ENCODE measurements around the gene FKBP7. TPM values are rescaled to one million over a fixed set of nuclear protein-coding genes. Genes with fewer than 3 reads are reported as not detected.

Gene FKBP7
- total RNA-seq, 4 donors from 2014 or later: 7.3 to 21.9 (median 12.6) TPM

DNA sequence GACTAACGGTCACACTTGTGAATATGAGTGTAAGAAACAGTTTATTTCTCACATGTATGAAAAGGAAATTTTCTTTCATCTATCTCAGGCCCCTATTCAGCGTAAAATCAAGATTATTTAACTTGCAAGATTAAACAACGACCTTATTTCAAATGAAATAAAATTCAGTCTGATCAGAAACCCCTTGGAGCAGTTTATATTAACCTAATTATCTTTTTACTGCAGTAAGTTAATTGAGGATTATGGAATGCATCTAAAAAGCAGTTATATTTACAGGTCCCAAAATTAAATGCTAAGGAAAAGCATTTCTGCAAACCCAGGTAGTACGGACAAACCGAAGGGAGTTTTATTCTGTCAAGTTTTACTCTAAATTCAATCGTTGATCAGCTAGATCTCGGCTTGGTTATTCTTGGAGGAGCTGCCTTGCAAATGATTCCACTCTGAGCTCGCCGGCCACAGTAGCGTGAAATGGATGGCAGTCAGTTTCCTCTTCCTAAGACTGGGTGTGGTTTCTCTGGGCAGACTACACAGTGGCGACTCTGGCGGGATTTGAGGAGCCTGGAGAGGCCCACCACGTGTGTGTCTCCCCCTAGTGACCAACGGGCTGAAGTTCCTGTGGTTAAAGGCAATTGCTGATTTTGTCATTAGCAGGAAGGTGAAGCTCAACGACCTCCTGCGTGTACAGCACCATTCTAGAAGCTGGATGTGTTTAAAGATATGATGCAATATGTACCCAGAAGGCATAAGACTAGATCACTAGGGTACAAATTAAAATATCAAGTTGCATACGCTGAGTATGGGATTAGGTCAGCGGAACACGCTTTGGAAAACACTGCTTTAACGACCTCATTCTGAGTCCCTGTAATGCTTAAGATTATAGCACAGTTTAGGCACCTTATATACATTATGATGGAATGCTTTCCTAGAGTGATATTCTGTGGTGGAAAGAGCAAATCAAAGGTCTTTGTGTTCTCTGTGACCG lies 63.8 kb downstream of the FKBP7 start:
- peak overlapping the region; percentile 80 to 93 (median 92) for H3K27ac ChIP-seq
- WGBS, 2 donors (ENCODE audit: low coverage in 1 of 2): 19% methylated on average over 15 to 19 of the region's 21 CpGs
- peaks cover 0 to 24% (median 0%) of the 10 kb centered on the region in 3 donors for H3K4me1 ChIP-seq
- H3K27me3 ChIP-seq: no peaks in the 10 kb centered on the region
- TF ChIP-seq POLR2AphosphoS5 (IDR thresholded peaks at IDR 0.05) (peak; percentile 40), EP300 (IDR thresholded peaks at IDR 0.05) (no peak), POLR2A (IDR thresholded peaks at IDR 0.05) (no peak)
- TF ChIP-seq, protein P1, sequence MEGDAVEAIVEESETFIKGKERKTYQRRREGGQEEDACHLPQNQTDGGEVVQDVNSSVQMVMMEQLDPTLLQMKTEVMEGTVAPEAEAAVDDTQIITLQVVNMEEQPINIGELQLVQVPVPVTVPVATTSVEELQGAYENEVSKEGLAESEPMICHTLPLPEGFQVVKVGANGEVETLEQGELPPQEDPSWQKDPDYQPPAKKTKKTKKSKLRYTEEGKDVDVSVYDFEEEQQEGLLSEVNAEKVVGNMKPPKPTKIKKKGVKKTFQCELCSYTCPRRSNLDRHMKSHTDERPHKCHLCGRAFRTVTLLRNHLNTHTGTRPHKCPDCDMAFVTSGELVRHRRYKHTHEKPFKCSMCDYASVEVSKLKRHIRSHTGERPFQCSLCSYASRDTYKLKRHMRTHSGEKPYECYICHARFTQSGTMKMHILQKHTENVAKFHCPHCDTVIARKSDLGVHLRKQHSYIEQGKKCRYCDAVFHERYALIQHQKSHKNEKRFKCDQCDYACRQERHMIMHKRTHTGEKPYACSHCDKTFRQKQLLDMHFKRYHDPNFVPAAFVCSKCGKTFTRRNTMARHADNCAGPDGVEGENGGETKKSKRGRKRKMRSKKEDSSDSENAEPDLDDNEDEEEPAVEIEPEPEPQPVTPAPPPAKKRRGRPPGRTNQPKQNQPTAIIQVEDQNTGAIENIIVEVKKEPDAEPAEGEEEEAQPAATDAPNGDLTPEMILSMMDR (IDR thresholded peaks at IDR 0.05): peak; percentile 78 to 97 (median 84)
- H3K4me3 ChIP-seq: peak overlapping the region; percentile 46 to 60
- ATAC-seq: peak; percentile 91
- H3K36me3 ChIP-seq: no peaks in the 10 kb centered on the region
- H3K9me3 ChIP-seq: no peaks in the 10 kb centered on the region

Other genes with a start within 250 kb of the FKBP7 start
- 10 to 100 TPM; 72.2 to 89.9 (median 82.4) TPM for gene PRKRA, start 27.4 kb downstream of the FKBP7 start, total RNA-seq
- gene PJVK, start 27.2 kb downstream of the FKBP7 start, total RNA-seq: 1 to 10 TPM; 2.9 to 4.7 (median 3.9) TPM
- gene PLEKHA3, start 1.9 kb upstream of the FKBP7 start, total RNA-seq: 10 to 100 TPM; 21.4 to 35.6 (median 31.8) TPM